Adrenal gland (tissue), 12 donors: Measurements from ENCODE around the gene S100G. TPM values are rescaled to one million over a fixed set of nuclear protein-coding genes. Genes with fewer than 3 reads are reported as not detected.
"Not testable (repeated sequence)": the region's sequence is repeated elsewhere in the genome, so short reads cannot be mapped to it uniquely, and the experiment has no call there.

ENCODE experiments used
- DNase-seq, 7 donors: peaks; one replicate each; pipeline ENCODE4 v3.0.0-alpha.2; 2019 to 2020
- H3K27ac ChIP-seq, 5 donors: fragments of 200-600 bp; sonication (generic) in 4 of 5; 1 replicate in 3 of 5; 2 replicates in 2 of 5; pipeline versions ENCODE4 v1.5.1 to v1.8.0; 2016 to 2020; ENCODE audit warnings: mild to moderate bottlenecking in 1 of 5
- H3K27me3 ChIP-seq: fragments of 200-600 bp; 2 replicates; pipeline ENCODE4 v1.8.0; 2021
- H3K36me3 ChIP-seq, 2 donors: fragments of 200-600 bp; replicated peaks in 1 of 2; 1 replicate in 1 of 2; 2 replicates in 1 of 2; pipeline versions ENCODE4 v1.5.1 to v1.8.0; 2018 to 2022
- H3K4me1 ChIP-seq, 2 donors: fragments of 200-600 bp; replicated peaks in 1 of 2; 1 replicate in 1 of 2; 2 replicates in 1 of 2; pipeline versions ENCODE4 v1.5.1 to v1.8.0; 2018 to 2021
- H3K4me3 ChIP-seq, 4 donors: fragments of 200-600 bp; sonication (generic) in 3 of 4; one replicate each; pipeline ENCODE4 v1.5.1; 2016 to 2018
- H3K9me3 ChIP-seq, 3 donors: fragments of 200-600 bp; sonication (generic) in 1 of 3; replicated peaks in 1 of 3; 1 replicate in 2 of 3; 2 replicates in 1 of 3; pipeline versions ENCODE4 v1.5.1 to v1.8.0; 2016 to 2021
- CTCF ChIP-seq, 6 experiments: fragments of 450-650 bp in 4 of 6; fragments of 200-600 bp in 2 of 6; sonication (generic) in 1 of 6; IDR thresholded peaks; 1 replicate in 5 of 6; 2 replicates in 1 of 6; pipeline versions ENCODE4 v1.5.1 to v1.8.0; 2016 to 2021; ENCODE audit warnings: antibody characterized with exemption in 6 of 6, mild to moderate bottlenecking in 2 of 6, moderate library complexity in 1 of 6
- POLR2A ChIP-seq, 2 donors: fragments of 450-650 bp; IDR thresholded peaks; one replicate each; pipeline ENCODE4 v1.6.1; 2017; ENCODE audit warnings: antibody characterized with exemption in 2 of 2, mild to moderate bottlenecking in 2 of 2, moderate library complexity in 1 of 2
- WGBS, 4 donors: extraction: QIAGEN DNeasy Blood & Tissue Kit in 2 of 4; methylation state at CpG; one replicate each; pipeline versions ENCODE4 v1.1.5 to v1.1.7; 2013 to 2017; 5-methylcytosine and 5-hydroxymethylcytosine counted together
- intact Hi-C, 2 donors: fragments of 100-400 bp; cut with DNase I; formaldehyde crosslinking; loops; one replicate each; pipeline versions ENCODE4 v1.14.1 to v1.15.0; 2022 to 2023
- polyA plus RNA-seq, 3 donors: library from polyadenylated mRNA; stranded (reverse); fragments of 200-250 nt in 2 of 3; fragments of 350-450 nt in 1 of 3; fragmentation: Illumina TruSeq in 1 of 3; extraction: RNeasy Lipid Tissue Mini Kit (QIAGEN cat#74804) in 1 of 3; gene quantifications; one replicate each; pipeline ENCODE4 v1.2.3, GENCODE V29; 2013 to 2014
- total RNA-seq, 9 donors: library from RNA; depleted of rRNA in 4 of 9; stranded (reverse); fragments of >200 nt in 4 of 9; fragments of 120-200 nt in 1 of 9; fragmentation: NEBNext Ultra II Directional in 1 of 9; extraction: Animal tissue kit (Norgen Biotek cat#: 25700) in 1 of 9; gene quantifications; one replicate each; pipeline versions ENCODE4 v1.1.0 to v1.2.4, GENCODE V29; 2013 to 2023
- donor health status: healthy with polysubstance abuse.
- donor health status: Bipolar disorder and iron deficiency.
- donor health status: DM: yes; HTN: yes; CAD: no.
- donor health status: DM: no; HTN: no; CAD: no.
- donor health status: DM: no; HTN: no; CAD: no.
- donor health status: DM: yes; HTN: yes; CAD: no.

The S100G gene
- total and polyA plus RNA-seq, 12 donors, result 0.33 to 0.48 TPM; not detected in 10

- Histone ChIP-seq H3K36me3 (no peaks in the 10 kb centered on the region), H3K4me3 (no peak overlapping the region), H3K27me3 (no peaks in the 10 kb centered on the region), H3K4me1 (no peaks in the 10 kb centered on the region), H3K9me3 (no peaks in the 10 kb centered on the region), H3K27ac (no peak overlapping the region)
- intact Hi-C loops, result no loop called here
- TF ChIP-seq POLR2A (IDR thresholded peaks at IDR 0.05), result no peak
- TF ChIP-seq CTCF (IDR thresholded peaks at IDR 0.05), result no peak
- 79 to 100% (median 93%) methylated on average over 4 of the region's 4 CpGs for WGBS, 4 donors
- DNase-seq, result no peak
Measured at GRCh38 chrX:16606142-16606720, 43.7 kb upstream of the S100G start.

- 56 to 79% (median 70%) methylated on average over 1 of the region's 1 CpG for WGBS, 4 donors
- intact Hi-C loops, result no loop called here
Measured at GRCh38 chrX:16610121-16610621, 39.8 kb upstream of the S100G start.

GRCh38 chrX:16610654-16611053 is 39.3 kb upstream of the S100G start:
- H3K27ac ChIP-seq, H3K9me3 ChIP-seq, H3K36me3 ChIP-seq, DNase-seq, H3K4me3 ChIP-seq, intact Hi-C loops, H3K27me3 ChIP-seq, H3K4me1 ChIP-seq: not testable (repeated sequence)
- 87 to 97% (median 94%) methylated on average over 3 of the region's 3 CpGs for WGBS, 4 donors

More at GRCh38 chrX:16610121-16610621, 39.8 kb upstream of the S100G start:
- Histone ChIP-seq H3K27ac (no peak overlapping the region), H3K27me3 (no peaks in the 10 kb centered on the region), H3K4me1 (no peaks in the 10 kb centered on the region), H3K9me3 (no peaks in the 10 kb centered on the region), H3K4me3 (no peak overlapping the region), H3K36me3 (no peaks in the 10 kb centered on the region)
- no peak for TF ChIP-seq CTCF (IDR thresholded peaks at IDR 0.05)
- DNase-seq, result no peak

GRCh38 chrX:16612257-16612897 is 37.6 kb upstream of the S100G start:
- H3K36me3 ChIP-seq, result no peaks in the 10 kb centered on the region
- H3K27ac ChIP-seq, result no peak overlapping the region
- H3K4me3 ChIP-seq, result no peak overlapping the region
- no peaks in the 10 kb centered on the region for H3K27me3 ChIP-seq
- no peaks in the 10 kb centered on the region for H3K9me3 ChIP-seq
- H3K4me1 ChIP-seq, result no peaks in the 10 kb centered on the region
- WGBS, 4 donors, result 62 to 87% (median 77%) methylated on average over 6 of the region's 6 CpGs
- intact Hi-C loops, result no loop called here
- TF ChIP-seq CTCF (IDR thresholded peaks at IDR 0.05), result no peak
- no peak for TF ChIP-seq POLR2A (IDR thresholded peaks at IDR 0.05)
- no peak for DNase-seq

GRCh38 chrX:16617382-16617781 is 32.6 kb upstream of the S100G start:
- no peaks in the 10 kb centered on the region for H3K9me3 ChIP-seq
- H3K27me3 ChIP-seq, result no peaks in the 10 kb centered on the region
- intact Hi-C loops, result no loop called here
- DNase-seq, result no peak
- WGBS, 4 donors, result 74 to 91% (median 81%) methylated on average over 1 of the region's 1 CpG
- no peaks in the 10 kb centered on the region for H3K4me1 ChIP-seq
- no peaks in the 10 kb centered on the region for H3K36me3 ChIP-seq
- no peak overlapping the region for H3K27ac ChIP-seq
- TF ChIP-seq POLR2A (IDR thresholded peaks at IDR 0.05) (no peak), CTCF (IDR thresholded peaks at IDR 0.05) (no peak)
- no peak overlapping the region for H3K4me3 ChIP-seq
